ENCODE data around the gene MRPS34.

MRPS34 gene

DNA sequence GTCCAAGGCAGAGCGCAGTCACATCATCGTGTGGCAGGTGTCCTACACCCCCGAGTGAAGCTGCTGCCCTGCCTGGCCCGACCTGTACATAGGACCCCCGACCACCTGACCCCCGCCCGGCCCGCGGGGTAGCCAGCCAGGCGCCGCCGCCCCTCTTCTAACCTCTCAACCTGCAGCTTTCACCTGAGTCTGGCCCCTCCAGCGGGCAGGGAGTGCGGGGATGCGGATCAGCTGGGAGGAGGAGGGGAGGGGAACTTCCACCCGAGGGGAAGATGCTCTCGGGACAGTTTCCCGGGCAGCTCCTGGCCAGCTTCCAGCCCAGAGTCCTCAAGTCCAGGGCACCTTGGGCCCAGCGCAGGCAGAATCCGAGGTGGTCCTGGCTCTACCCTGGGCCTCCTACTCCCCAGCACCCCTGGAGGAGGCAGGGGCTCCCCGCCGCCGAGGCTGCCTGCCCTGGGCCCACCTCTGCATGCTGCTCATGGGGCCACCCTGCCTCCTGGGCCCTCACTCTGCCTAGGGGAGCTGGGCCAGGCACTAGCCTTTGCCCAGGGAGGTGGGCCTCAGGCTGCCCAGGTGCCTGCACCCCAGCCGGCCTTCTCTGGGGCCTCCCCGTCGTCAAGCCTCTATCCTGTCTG, 4.0 kb downstream of the MRPS34 start:
- no peak for FAIRE-seq

- FAIRE-seq = no peak
Measured at GRCh38 chr16:1768061-1768766, 4.7 kb downstream of the MRPS34 start.

DNA sequence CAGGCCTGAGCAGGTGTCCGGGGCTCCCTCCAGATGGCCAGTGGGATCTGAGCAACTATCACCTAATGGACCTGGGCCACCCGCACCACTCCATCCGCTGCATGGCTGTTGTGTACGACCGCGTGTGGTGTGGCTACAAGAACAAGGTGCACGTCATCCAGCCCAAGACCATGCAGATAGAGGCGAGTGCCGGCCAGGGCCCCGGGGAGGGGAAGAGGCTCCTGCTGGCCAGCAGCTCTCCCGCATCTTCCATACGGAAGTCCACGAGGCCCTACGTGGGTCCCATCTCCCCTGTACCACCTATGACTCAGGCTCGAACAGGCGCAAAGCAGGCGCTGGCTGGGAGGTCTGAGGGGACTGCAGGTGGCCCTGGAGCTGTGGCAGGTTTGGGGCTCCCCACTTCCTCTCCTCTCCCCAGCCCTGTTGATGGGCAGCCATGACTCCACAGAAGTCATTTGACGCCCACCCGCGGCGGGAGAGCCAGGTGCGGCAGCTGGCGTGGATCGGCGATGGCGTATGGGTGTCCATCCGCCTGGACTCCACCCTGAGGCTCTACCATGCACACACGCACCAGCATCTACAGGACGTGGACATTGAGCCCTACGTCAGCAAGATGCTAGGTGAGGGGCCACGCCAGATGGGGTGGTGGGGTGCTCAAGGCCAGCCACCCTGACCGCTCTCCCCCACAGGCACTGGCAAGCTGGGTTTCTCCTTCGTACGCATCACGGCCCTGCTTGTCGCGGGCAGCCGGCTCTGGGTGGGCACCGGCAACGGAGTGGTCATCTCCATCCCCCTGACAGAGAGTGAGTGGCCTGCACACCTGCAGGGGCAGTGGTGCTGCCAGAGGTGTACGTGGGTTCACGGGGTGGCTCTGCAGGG, 5.6 kb downstream of the MRPS34 start:
- FAIRE-seq = no peak

- FAIRE-seq = no peak
Measured at GRCh38 chr16:1766701-1767100, 6.2 kb downstream of the MRPS34 start.

GRCh38 chr16:1766231-1766630, 6.7 kb downstream of the MRPS34 start:
- no peak for FAIRE-seq

GRCh38 chr16:1765826-1766225, 7.1 kb downstream of the MRPS34 start:
- FAIRE-seq = no peak

DNA sequence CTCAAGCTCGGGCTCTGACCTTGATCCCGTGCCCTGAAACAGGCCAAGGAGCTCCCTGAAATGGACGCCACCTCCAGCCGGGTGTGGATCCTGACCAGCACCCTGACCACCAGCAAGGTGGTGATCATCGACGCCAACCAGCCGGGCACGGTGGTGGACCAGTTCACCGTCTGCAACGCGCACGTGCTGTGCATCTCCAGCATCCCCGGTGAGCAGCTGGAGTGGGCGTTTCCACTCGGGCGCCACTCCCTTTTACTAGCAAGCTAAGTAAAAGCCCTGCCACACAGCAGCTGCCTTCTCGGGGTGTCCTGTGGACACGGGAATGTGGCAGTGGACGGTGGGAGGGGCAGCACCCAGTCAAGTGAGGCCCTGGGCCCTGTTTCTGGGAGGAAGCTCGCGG, 8.0 kb downstream of the MRPS34 start:
- no peak for FAIRE-seq

- FAIRE-seq = no peak
Measured at GRCh38 chr16:1763521-1764511, 9.1 kb downstream of the MRPS34 start.

DNA sequence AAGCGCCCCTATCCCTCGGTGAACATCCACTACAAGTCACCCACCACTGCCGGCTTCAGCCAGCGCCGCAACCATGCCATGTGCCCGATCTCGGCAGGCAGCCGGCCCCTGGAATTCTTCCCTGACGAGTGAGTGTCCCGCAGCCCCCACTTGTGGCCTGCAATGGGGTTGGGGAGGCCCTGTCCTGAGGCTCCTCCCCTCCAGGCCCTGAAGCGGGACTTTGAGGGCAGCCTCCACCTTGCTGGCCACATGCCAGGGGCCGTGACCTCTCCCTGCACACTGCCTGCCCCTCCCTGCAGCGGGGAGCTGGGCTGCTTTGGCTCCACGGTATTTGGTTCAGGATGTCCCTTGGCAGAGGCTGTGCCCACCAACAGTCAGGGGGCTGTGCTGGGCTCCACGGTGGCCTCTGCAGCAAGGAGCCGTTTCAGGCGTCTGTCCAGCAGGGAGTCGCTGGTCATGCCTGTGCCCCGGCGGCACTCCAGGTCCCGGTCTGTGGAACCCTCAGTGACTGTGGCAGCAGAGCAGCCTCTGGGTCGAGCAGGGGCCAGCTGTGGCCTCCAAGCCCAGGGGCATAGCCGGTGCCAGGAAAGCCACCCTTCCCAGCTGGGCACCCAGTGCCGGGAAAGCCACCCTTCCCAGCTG, 9.9 kb downstream of the MRPS34 start:
- no peak for FAIRE-seq

GRCh38 chr16:1762196-1762878, 10.6 kb downstream of the MRPS34 start:
- FAIRE-seq = no peak

DNA sequence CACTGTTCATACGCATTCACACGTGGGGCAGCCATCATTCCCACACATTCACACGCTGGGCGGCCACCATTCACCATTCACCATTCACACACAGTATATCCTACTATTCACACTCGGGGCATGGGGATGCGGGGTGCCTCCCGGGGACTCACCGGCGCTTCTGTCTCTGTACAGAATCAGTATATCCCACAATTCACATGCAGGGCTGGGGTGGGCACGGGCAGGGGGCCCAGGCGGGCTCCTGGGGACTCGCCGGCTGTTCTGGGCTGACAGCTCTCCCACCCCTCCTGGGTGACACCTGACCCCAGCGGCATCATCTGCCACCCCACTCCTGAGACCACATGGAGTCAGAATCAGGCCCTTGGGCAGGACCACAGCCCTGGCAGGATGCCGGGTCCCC, 11.2 kb downstream of the MRPS34 start:
- FAIRE-seq = no peak

DNA sequence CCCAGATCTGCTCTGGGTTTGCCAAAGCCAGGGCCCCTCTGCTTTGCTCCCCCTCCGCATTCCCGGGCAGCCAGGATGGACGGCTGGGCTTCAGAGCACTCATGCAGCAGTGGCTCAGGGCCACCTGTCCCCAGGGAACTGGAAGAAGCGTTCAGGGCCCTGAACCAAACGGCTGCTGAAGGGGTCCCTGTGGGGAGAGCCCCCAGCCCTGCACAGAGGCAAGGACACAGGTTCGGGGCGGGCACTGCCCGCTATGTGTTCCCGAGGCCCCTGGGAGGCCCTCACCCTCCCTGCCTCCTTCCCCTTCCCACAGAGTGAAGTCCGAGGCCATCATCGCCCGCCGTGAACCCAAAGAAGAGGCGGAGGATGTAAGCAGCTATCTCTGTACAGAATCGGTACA, 12.0 kb downstream of the MRPS34 start:
- no peak for FAIRE-seq

DNA sequence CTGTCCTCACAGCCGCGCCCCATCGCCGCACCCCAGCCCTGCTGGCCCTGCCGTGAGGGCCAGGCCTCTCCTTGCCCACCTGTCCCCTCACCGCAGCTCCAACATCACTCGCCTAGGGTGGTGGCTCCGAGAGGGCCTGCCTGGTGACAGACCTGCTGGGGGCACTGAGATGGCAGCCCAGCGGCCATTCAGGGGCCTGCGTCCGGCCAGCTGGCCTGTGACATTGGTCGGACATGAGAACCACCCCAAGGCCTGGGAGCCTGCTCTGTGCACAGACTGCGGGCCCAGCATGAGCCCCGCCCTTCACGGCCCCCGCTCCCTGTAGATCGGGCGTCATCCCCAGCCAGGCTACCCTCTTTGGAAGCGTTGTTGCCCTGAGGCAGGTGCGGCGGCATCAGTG, 13.4 kb downstream of the MRPS34 start:
- no peak for FAIRE-seq

DNA sequence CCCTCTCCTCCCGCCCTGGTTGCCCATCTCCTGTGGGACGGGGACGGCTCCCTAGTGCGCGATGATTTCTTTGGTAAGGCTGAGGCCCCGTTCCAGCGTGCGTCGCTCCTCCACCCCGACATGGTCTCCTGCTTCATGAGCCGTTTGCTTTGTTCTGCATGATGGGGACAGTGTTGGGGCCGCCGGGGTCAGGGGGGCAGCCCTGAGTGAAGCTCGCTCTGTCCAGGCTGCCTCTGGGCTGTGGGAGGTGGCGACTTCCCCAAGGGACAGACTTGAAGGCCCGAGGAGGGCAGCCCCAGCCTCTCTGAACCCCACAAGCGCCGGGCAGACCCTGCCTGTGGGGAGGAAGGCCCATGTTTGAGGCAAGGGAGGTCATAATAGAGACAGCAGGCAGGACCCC, 14.0 kb downstream of the MRPS34 start:
- no peak for FAIRE-seq

DNA sequence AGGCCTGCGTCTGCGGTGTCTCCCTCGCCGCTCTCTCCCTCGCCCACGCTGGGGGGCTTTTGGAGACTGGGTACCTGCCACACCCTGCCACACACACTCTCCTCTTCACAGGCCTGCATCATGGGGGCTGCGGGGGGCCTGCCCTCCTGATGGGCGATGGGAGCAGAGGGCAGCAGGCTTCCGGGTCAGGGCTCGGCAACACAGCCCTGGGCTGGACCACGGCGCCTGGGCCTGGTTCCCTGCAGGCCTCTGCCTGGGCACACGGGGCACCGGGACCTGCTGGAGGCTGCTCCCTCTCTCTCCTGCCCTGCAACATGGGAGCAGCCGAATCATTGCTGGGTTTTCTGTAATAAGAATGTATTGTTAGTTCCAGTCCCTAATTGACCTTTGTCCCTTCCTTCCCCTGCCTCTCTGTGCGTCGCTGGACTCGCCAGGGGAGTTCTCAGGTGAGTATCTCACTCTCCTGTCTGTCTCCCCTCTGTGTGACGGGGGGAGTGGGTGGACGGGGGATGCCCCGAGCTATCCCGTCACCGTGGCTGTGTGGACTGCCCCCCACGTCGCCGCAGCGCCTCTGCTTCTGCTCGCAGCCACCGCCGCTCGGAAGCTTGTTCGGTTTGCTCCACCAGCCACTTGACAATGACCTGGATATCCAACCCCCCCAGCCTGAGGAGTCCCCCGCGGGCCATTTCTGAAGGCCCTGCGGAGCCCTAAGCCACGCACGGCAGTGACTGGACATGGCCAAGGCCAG, 15.0 kb downstream of the MRPS34 start:
- FAIRE-seq = no peak

DNA sequence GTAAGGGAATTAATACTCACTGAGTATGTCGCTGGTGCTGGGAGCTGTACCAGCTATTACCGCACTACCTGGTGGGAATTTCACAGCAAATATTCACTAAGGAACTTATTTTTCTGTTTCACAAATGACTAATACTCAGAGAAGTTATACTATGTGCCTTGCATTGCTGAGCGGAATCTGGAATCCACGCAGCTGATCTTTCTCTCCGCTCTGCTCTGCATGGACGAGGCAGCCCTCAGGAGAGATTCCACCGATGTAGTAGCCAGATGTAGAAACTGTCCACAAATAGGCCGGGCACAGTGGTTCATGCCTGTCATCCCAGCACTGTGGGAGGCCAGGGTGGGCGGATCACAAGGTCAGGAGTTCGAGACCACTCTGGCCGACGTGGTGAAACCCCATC, 18.7 kb downstream of the MRPS34 start:
- no peak for FAIRE-seq

DNA sequence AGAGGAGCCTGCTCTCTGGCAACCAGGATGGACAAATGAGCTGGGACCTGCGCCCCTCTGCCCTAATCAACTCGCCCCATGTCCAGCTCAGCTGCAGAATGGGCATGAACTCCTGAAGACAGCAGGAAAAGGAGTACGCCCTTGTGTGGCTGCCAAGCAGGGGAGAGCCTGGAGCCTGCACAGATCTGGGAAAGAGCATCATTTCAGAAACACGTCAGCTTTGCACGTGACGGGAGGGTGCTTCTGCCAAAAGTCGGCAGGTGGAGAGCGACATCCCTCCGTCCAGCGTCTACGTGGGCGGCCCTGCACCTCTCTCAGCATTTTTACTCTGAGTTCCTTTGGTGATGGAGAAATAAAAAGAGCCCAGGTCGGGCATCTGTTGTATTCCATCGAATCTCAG, 20.1 kb downstream of the MRPS34 start:
- FAIRE-seq = no peak

- FAIRE-seq = no peak
Measured at GRCh38 chr16:1751946-1752345, 21.0 kb downstream of the MRPS34 start.

DNA sequence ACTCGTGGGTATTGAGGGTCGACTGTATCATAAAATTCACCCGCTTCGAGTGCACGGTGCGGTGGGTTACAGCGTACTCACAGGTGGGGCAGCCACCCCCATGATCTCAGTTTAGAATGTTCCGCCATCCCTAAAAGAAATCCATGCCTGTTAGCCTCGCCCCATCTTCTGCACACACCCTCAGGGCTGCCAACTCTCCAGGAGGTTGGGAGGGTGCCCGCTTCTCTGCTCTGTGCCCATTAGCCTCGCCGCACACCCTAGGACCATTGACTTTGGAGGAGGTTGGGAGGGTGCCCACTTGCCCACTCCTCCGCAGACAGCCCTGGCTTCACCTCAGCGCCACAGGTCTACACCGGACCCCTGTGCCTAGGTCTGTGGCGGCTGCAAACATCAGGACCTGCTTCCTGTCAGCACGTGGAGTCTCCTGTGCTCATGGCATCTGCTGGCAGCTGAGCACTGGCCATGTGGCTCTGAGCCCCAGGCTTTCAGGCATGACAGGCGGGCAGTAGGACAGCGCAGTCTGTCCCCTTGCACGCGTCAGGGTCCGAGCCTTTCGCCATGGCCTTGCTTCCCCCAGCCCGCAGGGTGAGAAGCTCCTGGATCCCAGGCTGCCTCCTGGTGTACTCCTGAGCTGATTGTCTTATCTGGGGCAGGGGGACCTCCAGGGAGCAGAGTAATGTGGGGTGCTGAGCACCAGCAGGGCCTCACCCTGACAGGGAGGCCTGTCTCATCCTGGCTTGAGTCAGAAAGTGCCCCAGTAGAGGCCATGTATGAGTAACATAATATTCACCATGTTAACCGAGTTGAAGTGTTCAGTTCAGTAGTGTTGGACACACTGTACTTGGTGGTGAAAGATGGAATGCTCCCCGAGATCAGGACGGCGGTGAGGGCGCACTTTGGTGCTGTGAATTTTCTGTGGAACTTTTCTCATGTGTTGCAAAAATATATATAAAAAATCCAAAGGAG, 23.5 kb downstream of the MRPS34 start:
- no peak for FAIRE-seq

DNA sequence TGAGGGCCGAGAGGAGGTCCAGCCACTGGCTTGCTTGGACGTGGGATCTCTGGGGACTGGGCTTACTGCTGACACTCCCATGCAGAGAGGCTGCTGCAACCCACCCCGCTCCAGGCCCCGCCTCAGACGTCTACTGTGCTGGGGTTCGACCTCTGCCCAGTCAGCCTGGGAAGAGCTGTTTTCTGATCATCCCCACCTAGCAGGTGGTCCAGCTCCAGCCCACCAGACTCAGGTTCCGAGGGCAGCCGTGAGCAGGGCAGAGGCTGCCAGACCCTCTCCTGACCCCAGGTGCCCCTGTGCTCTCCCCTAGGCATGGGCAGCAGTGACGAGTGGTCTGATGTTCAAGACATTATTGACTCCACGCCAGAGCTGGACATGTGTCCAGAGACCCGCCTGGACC, 25.0 kb downstream of the MRPS34 start:
- no peak for FAIRE-seq
